Endothelial cell of umbilical vein (primary cell): ENCODE data around the gene ALG6. TPM values are rescaled to one million over a fixed set of nuclear protein-coding genes. Genes with fewer than 3 reads are reported as not detected.

Source experiments
- BruUV-seq: library from RNA; stranded (reverse); fragments of 400-500 nt; replicated peaks from 2 replicates; lab custom pipeline; 2021; lab: Mats Ljungman, UMichigan
- CTCF ChIA-PET: fragments of 300-600, 350-600 bp; sonication (Branson Sonifier 250); formaldehyde crosslinking; loops from one replicate; lab custom pipeline; 2021; ENCODE audit warnings: antibody characterized with exemption, inconsistent platforms; lab: Charles Lee
- POLR2A ChIA-PET: fragments of 300-600, 350-600 bp; sonication (Branson Sonifier 250); formaldehyde crosslinking; loops from one replicate; lab custom pipeline; 2021; ENCODE audit warnings: antibody characterized with exemption, inconsistent platforms; lab: Charles Lee
- DNase-seq: peaks from one replicate; pipeline ENCODE4 v3.0.0-alpha.2; 2011; ENCODE audit warnings: low read depth, low spot score
- FAIRE-seq: peaks from 2 replicates; lab custom pipeline; 2011; peaks lifted over from hg19 to GRCh38; lab: Jason Lieb, UNC
- H2AFZ ChIP-seq: 2 replicates; pipeline ENCODE4 v1.6.0; 2012; ENCODE audit warnings: low read depth, low read length, control low read depth, inconsistent platforms
- H3K27ac ChIP-seq: 2 replicates; pipeline ENCODE4 v1.5.1; 2011; ENCODE audit warnings: low read depth, mild to moderate bottlenecking, control low read depth, low read length, moderate library complexity; ENCODE audit not compliant: insufficient read depth
- H3K27me3 ChIP-seq, 2 experiments: 2 replicates each; pipeline versions ENCODE4 v1.6.0 to v1.6.1; 2011; ENCODE audit warnings: low read length in 2 of 2, mixed read lengths in 1 of 2; ENCODE audit not compliant: control insufficient read depth in 2 of 2, insufficient read depth in 2 of 2
- H3K36me3 ChIP-seq, 2 experiments: 2 replicates in 1 of 2; 3 replicates in 1 of 2; pipeline ENCODE4 v1.5.1; 2011; ENCODE audit warnings: low read length in 2 of 2, mild to moderate bottlenecking in 1 of 2, moderate library complexity in 1 of 2; ENCODE audit not compliant: control insufficient read depth in 2 of 2, insufficient read depth in 2 of 2; ENCODE audit errors: extremely low read depth in 1 of 2
- H3K4me1 ChIP-seq: 3 replicates; pipeline ENCODE4 v1.5.1; 2011; ENCODE audit warnings: mild to moderate bottlenecking, low read length; ENCODE audit not compliant: control insufficient read depth, insufficient read depth; ENCODE audit errors: extremely low read depth
- H3K4me2 ChIP-seq: 2 replicates; pipeline ENCODE4 v1.6.1; 2011; ENCODE audit warnings: low read length, control low read depth, mixed read lengths; ENCODE audit not compliant: insufficient read depth
- H3K4me3 ChIP-seq, 3 experiments: fragments of 200-600 bp in 1 of 3; sonication (generic), shearing (Covaris generic) in 1 of 3; replicated peaks in 1 of 3; 2 replicates each; pipeline ENCODE4 v1.5.1; 2011 to 2016; ENCODE audit warnings: control low read depth in 3 of 3, low read length in 3 of 3, mild to moderate bottlenecking in 2 of 3, inconsistent platforms in 1 of 3, low read depth in 1 of 3, moderate library complexity in 1 of 3; ENCODE audit not compliant: insufficient read depth in 1 of 3
- H3K79me2 ChIP-seq: 2 replicates; pipeline ENCODE4 v1.6.0; 2012; ENCODE audit warnings: low read length, inconsistent platforms; ENCODE audit not compliant: control insufficient read depth, insufficient read depth
- H3K9ac ChIP-seq: replicated peaks from 2 replicates; pipeline ENCODE3; 2011; ENCODE audit warnings: low read length, control low read depth; ENCODE audit not compliant: insufficient read depth; ENCODE audit errors: extremely low read depth
- H3K9me1 ChIP-seq: replicated peaks from 3 replicates; pipeline ENCODE4 v1.6.0; 2011; ENCODE audit warnings: mild to moderate bottlenecking, low read length; ENCODE audit not compliant: control insufficient read depth, insufficient read depth; ENCODE audit errors: extremely low read depth
- H3K9me3 ChIP-seq: replicated peaks from 2 replicates; pipeline ENCODE4 v1.5.1; 2012; ENCODE audit warnings: low read length, inconsistent platforms; ENCODE audit not compliant: control insufficient read depth, insufficient read depth
- H4K20me1 ChIP-seq: replicated peaks from 2 replicates; pipeline ENCODE3; 2011; ENCODE audit warnings: mild to moderate bottlenecking, low read length; ENCODE audit not compliant: control insufficient read depth, insufficient read depth; ENCODE audit errors: extremely low read depth
- EZH2 ChIP-seq: IDR thresholded peaks from 2 replicates; pipeline ENCODE4 v1.6.1; 2012; ENCODE audit warnings: borderline replicate concordance, low read depth, mild to moderate bottlenecking, moderate library complexity, low read length, inconsistent platforms; ENCODE audit not compliant: severe bottlenecking
- JUN ChIP-seq: IDR thresholded peaks from 2 replicates; pipeline ENCODE4 v1.6.1; 2011; ENCODE audit warnings: borderline replicate concordance, low read depth; ENCODE audit not compliant: insufficient read length, insufficient read depth
- MYC ChIP-seq: IDR thresholded peaks from one replicate; pipeline ENCODE4 v1.6.1; 2011; ENCODE audit warnings: mild to moderate bottlenecking, low read depth, low read length
- dilution Hi-C: fragments of 300-500 bp; cut with MboI; formaldehyde crosslinking; loops from one replicate; pipeline ENCODE4 v1.15.0; 2019; ENCODE audit warnings: low sequenced_read_pairs; ENCODE audit not compliant: extremely low pct_ligation_motif_present
- intact Hi-C: fragments of 100-400 bp; cut with micrococcal nuclease; formaldehyde crosslinking; loops from one replicate; pipeline ENCODE4 v1.10.0; 2022
- polyA plus RNA-seq, 4 experiments: library from polyadenylated mRNA; depleted of rRNA in 3 of 4; stranded (reverse) in 3 of 4; unstranded in 1 of 4; fragments of >200 nt; gene quantifications; 2 replicates each; pipeline versions ENCODE4 v1.2.1 to v1.2.3, GENCODE V29; 2011 to 2012; ENCODE audit warnings: missing spikeins in 1 of 4
- total RNA-seq: library from RNA; stranded (reverse); gene quantifications from 2 replicates; pipeline ENCODE4 v1.2.3, GENCODE V29; 2021
- TF ChIP-seq, protein P1 (sequence below), 2 donors: IDR thresholded peaks; 1 replicate in 1 of 2; 2 replicates in 1 of 2; pipeline ENCODE4 v1.5.1; 2011; ENCODE audit warnings: low read length in 2 of 2, mild to moderate bottlenecking in 2 of 2, moderate library complexity in 2 of 2, control low read depth in 1 of 2, inconsistent platforms in 1 of 2, low read depth in 1 of 2; ENCODE audit not compliant: insufficient read depth in 1 of 2; ENCODE audit errors: extremely low read depth in 1 of 2

Gene ALG6
- total and polyA plus RNA-seq, 2 donors (not counting 3 experiments of a cell fraction or from before 2014, with no cell fraction given), result 14.4 to 17.3 TPM

DNA sequence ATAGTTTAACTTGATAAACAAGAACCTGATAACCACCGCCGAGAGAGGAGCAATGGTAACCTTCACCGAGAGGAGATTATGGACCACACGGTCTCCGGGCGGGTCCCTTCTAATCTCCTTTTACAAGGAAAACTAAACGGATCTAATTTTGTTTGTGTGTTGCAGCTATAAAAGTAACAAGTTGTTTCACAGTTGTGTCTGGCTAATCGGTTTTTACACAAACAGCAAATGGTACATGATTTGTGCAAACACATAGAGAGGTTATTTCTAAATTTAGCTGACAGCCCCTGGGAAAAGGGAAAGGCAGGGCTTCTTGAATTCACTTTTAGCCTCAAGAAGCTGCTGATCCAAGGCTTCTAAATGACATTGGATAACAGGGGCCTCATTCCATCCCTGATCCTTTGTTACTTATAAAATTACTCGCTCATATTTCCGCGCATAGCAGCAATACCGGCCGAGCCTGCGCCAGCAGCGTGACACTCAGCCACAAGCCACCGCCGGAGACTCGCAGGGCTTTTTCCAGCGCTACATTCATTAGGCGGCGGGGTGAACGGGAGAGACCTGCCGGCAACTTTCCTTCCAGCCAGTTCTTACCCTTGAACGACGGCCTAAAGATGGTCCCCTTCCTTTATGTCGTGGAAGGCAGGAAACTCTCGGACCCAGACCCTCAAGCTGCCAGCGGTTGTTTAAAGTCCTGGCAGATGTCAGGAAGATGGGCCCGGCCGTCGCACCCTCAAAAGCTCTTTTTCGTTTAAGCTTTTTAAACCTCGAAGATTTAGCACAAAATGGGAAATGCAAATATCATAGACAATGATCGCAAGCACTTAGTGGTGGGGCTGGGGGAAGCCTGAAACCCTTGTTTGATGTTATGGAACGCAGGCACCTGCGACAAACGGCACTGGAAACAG, 40.7 kb upstream of the ALG6 start:
- Histone ChIP-seq H3K9me1 (no peaks in the 10 kb centered on the region), H3K36me3 (no peaks in the 10 kb centered on the region), H4K20me1 (peaks cover 9% of the 10 kb centered on the region), H3K27me3 (peaks cover 75 to 100% of the 10 kb centered on the region in 2 experiments), H3K27ac (no peak overlapping the region), H3K9me3 (no peaks in the 10 kb centered on the region), H2AFZ (no peak overlapping the region), H3K4me3 (no peak overlapping the region), H3K9ac (no peak overlapping the region), H3K4me2 (no peak overlapping the region), H3K4me1 (no peaks in the 10 kb centered on the region), H3K79me2 (no peaks in the 10 kb centered on the region)
- DNase-seq (peak; percentile 35), FAIRE-seq (peak; percentile 53)
- dilution Hi-C loops, result no loop called here
- intact Hi-C loops, result loop anchor here (1.0 to 2.0 kb wide), 3 partner anchors 115 to 212 kb away; partner anchors contain the start of genes EFCAB7 and ITGB3BP
- ChIA-PET POLR2A (no interaction called here), CTCF (interaction anchor here (0.7 to 3.0 kb wide), 11 partner anchors 9 to 211 kb away, joined by 3 to 43 read pairs (median 6); partner anchors contain the start of gene EFCAB7)
- TF ChIP-seq MYC (no peak), JUN (no peak), EZH2 (peak; percentile 92)
- TF ChIP-seq, protein P1, sequence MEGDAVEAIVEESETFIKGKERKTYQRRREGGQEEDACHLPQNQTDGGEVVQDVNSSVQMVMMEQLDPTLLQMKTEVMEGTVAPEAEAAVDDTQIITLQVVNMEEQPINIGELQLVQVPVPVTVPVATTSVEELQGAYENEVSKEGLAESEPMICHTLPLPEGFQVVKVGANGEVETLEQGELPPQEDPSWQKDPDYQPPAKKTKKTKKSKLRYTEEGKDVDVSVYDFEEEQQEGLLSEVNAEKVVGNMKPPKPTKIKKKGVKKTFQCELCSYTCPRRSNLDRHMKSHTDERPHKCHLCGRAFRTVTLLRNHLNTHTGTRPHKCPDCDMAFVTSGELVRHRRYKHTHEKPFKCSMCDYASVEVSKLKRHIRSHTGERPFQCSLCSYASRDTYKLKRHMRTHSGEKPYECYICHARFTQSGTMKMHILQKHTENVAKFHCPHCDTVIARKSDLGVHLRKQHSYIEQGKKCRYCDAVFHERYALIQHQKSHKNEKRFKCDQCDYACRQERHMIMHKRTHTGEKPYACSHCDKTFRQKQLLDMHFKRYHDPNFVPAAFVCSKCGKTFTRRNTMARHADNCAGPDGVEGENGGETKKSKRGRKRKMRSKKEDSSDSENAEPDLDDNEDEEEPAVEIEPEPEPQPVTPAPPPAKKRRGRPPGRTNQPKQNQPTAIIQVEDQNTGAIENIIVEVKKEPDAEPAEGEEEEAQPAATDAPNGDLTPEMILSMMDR (IDR thresholded peaks at IDR 0.05; ENCODE audit: extremely low read depth in 1 of 2, insufficient read depth in 1 of 2, low read depth in 1 of 2, low read length in 2 of 2), result no peak
- no TSS peak for BruUV-seq
